ENCODE measurements around the gene SMCO2. TPM values are rescaled to one million over a fixed set of nuclear protein-coding genes. Genes with fewer than 3 reads are reported as not detected.

Gene SMCO2
- total and polyA plus RNA-seq, 2 of the 8 experiments (the other 6 are each of a cell fraction or from before 2014, with no cell fraction given), result 0.24 to 0.80 TPM

- no peak for TF ChIP-seq CBX5 (IDR thresholded peaks at IDR 0.05; ENCODE audit: low read depth, low read length)
- no peak for TF ChIP-seq KDM4A (IDR thresholded peaks at IDR 0.05; ENCODE audit: low read depth, low read length, severe bottlenecking)
- no peak for TF ChIP-seq TAF7 (optimal IDR thresholded peaks at IDR 0.05; ENCODE audit: borderline replicate concordance, low read depth, low read length)
- TF ChIP-seq BACH1 (IDR thresholded peaks at IDR 0.05; ENCODE audit: low read length), result no peak
- no peak for TF ChIP-seq RXRA (IDR thresholded peaks at IDR 0.05; ENCODE audit: insufficient read depth, low read depth, low read length)
- no peak for TF ChIP-seq RAD21 (IDR thresholded peaks at IDR 0.05 in 1 of 2, conservative IDR thresholded peaks at IDR 0.05 in 1 of 2; ENCODE audit: low read depth in 2 of 2, low read length in 2 of 2)
Observed at GRCh38 chr12:27511031-27511722, 64.6 kb downstream of the SMCO2 start (continued).

Data from H1 (cell line).